Kidney (tissue), 14 donors: Measurements from ENCODE around the gene COMMD10. TPM values are rescaled to one million over a fixed set of nuclear protein-coding genes. Genes with fewer than 3 reads are reported as not detected.

Source experiments
- DNase-seq, 5 donors: peaks; one replicate each; pipeline ENCODE4 v3.0.0-alpha.2; 2013 to 2020
- FAIRE-seq: peaks from 2 replicates; lab custom pipeline; 2012; peaks lifted over from hg19 to GRCh38; lab: Jason Lieb, UNC
- H3K27ac ChIP-seq, 2 donors: one replicate each; pipeline ENCODE4 v1.7.0; 2013; ENCODE audit warnings: low read depth in 2 of 2, low read length in 2 of 2, inconsistent platforms in 1 of 2
- H3K27me3 ChIP-seq: one replicate; pipeline ENCODE4 v1.7.1; 2013; ENCODE audit warnings: low read length, inconsistent platforms; ENCODE audit not compliant: control insufficient read depth, insufficient read depth
- H3K36me3 ChIP-seq, 3 donors: one replicate each; pipeline versions ENCODE4 v1.7.0 to v1.7.1; 2013; ENCODE audit warnings: low read length in 3 of 3, control low read depth in 1 of 3, inconsistent platforms in 1 of 3; ENCODE audit not compliant: insufficient read depth in 3 of 3, control insufficient read depth in 2 of 3
- H3K4me1 ChIP-seq, 3 donors: one replicate each; pipeline versions ENCODE4 v1.7.0 to v1.7.1; 2013; ENCODE audit warnings: low read length in 3 of 3, inconsistent platforms in 1 of 3, low read depth in 1 of 3; ENCODE audit not compliant: control insufficient read depth in 2 of 3, insufficient read depth in 2 of 3
- H3K4me3 ChIP-seq, 3 donors: one replicate each; pipeline versions ENCODE4 v1.7.0 to v1.8.1; 2013; ENCODE audit warnings: low read length in 3 of 3, control low read depth in 1 of 3, inconsistent platforms in 1 of 3
- H3K9ac ChIP-seq, 3 donors: one replicate each; pipeline versions ENCODE4 v1.7.0 to v1.7.1; 2013; ENCODE audit warnings: low read length in 3 of 3, control low read depth in 1 of 3, inconsistent platforms in 1 of 3
- H3K9me3 ChIP-seq, 3 donors: one replicate each; pipeline versions ENCODE4 v1.7.0 to v1.7.1; 2013; ENCODE audit warnings: low read length in 3 of 3, control low read depth in 1 of 3, inconsistent platforms in 1 of 3; ENCODE audit not compliant: control insufficient read depth in 2 of 3, insufficient read depth in 1 of 3
- CTCF ChIP-seq: IDR thresholded peaks from 3 replicates; pipeline ENCODE4 v1.5.1; 2012; ENCODE audit warnings: mild to moderate bottlenecking, moderate library complexity, borderline replicate concordance; ENCODE audit not compliant: insufficient read depth; ENCODE audit errors: extremely low read depth
- intact Hi-C: fragments of 100-400 bp; cut with DNase I; formaldehyde crosslinking; loops from one replicate; pipeline ENCODE4 v1.11.1; 2022
- polyA plus RNA-seq: library from polyadenylated mRNA; stranded (reverse); fragments of 350-450 nt; fragmentation: Illumina TruSeq; extraction: RNeasy Lipid Tissue Mini Kit (QIAGEN cat#74804); gene quantifications from one replicate; pipeline ENCODE4 v1.2.3, GENCODE V29; 2014; ENCODE audit warnings: low read depth, low replicate concordance; ENCODE audit not compliant: insufficient read depth
- total RNA-seq: library from RNA; stranded (reverse); fragmentation: NEBNext Ultra II Directional; extraction: Animal tissue kit (Norgen Biotek cat#: 25700); gene quantifications from one replicate; pipeline ENCODE4 v1.2.1, GENCODE V29; 2021
- donor health status: control.
- donor health status: control.
- donor health status: control.
- donor health status: control.
- donor health status: control.
- donor health status: DM: yes; HTN: yes; CAD: no.
- donor health status: Normal renal cell carcinoma (clear cell type).

Gene COMMD10
- total and polyA plus RNA-seq, 2 donors from 2014 or later, result 37.6 to 41.1 TPM

DNA sequence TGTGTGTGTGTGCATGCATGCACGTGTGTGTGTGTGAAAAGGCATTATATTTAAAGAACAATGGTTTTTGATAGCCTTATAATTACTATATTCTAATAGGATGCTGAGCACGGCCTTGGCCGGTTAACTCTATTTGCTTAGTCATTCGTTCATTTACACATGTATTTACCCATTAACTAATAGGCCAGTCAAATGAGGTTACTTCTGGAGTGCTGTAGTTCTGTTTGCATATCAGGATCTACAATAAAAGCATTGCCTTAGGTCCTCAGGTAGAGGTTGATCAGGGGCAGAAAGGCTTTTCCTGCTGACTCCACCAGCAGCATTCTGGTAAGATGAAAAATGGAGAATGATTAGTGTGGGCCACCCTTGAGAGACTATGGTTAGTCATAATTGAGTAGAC is 219.0 kb downstream of the COMMD10 start:
- FAIRE-seq (no peak), DNase-seq (no peak)
- no peaks in the 10 kb centered on the region for H3K27me3 ChIP-seq
- H3K4me3 ChIP-seq, result no peak overlapping the region
- H3K36me3 ChIP-seq, result peaks cover 0 to 5% (median 2%) of the 10 kb centered on the region in 3 donors
- H3K4me1 ChIP-seq, result peaks cover 0 to 4% (median 0%) of the 10 kb centered on the region in 3 donors
- intact Hi-C loops, result no loop called here
- no peak overlapping the region for H3K27ac ChIP-seq
- H3K9ac ChIP-seq, result no peak overlapping the region
- H3K9me3 ChIP-seq, result peaks cover 0 to 11% (median 6%) of the 10 kb centered on the region in 3 donors
- no peak for TF ChIP-seq CTCF

DNA sequence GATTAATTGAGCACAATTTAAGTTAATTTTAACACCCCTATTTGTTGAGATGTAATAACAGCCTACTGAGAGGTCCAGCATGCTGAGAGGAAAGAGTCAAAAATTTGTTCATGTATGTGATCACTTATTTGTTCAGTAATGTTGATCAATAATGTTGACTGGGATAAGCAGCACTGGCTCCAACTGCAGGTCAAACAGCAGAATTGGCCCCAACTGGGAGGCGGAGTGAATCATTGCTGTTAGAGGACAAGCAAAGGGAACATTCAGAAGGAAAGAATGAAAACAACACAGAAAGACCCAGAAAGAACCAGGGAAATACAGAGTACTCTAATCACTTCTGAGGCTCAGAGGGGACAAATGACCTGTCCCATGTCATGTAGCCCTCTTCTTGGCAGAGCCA is 221.1 kb downstream of the COMMD10 start:
- Histone ChIP-seq H3K27me3 (no peaks in the 10 kb centered on the region), H3K4me3 (no peak overlapping the region), H3K27ac (no peak overlapping the region), H3K4me1 (peaks cover 0 to 4% (median 0%) of the 10 kb centered on the region in 3 donors), H3K9me3 (peaks cover 0 to 28% (median 6%) of the 10 kb centered on the region in 3 donors), H3K9ac (no peak overlapping the region), H3K36me3 (peaks cover 0 to 5% (median 0%) of the 10 kb centered on the region in 3 donors)
- no peak for FAIRE-seq
- intact Hi-C loops, result no loop called here
- DNase-seq, result no peak
- no peak for TF ChIP-seq CTCF

- intact Hi-C loops, result no loop called here
- peaks cover 0 to 5% (median 0%) of the 10 kb centered on the region in 3 donors for H3K36me3 ChIP-seq
- H3K4me3 ChIP-seq, result no peak overlapping the region
- DNase-seq, result no peak
- H3K4me1 ChIP-seq, result peaks cover 0 to 4% (median 0%) of the 10 kb centered on the region in 3 donors
- no peak for TF ChIP-seq CTCF
- no peak overlapping the region for H3K9ac ChIP-seq
- H3K27ac ChIP-seq, result no peak overlapping the region
- no peak for FAIRE-seq
- peaks cover 0 to 31% (median 6%) of the 10 kb centered on the region in 3 donors for H3K9me3 ChIP-seq
- H3K27me3 ChIP-seq, result no peaks in the 10 kb centered on the region
Measured at GRCh38 chr5:116306846-116307245, 222.0 kb downstream of the COMMD10 start.

DNA sequence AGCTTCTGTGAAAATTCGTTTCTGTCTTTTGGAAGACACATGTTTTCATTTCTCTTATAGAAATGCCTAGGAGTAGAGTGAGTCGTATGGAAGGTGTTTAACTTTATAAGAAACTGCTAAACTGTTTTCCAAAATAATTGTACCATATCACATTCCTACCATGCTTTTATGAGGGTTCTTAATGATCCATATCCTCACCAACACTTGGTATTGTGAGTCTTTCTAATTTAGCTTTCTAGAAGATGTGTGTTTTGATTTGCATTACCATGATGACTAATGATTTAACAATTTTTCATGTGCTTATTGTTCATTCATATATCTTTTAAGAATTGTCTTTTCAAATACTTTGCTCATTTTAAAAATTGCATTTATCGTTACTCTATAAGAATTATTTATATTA is 223.6 kb downstream of the COMMD10 start:
- no peak for FAIRE-seq

More for the DNA sequence above, 223.6 kb downstream of the COMMD10 start:
- Histone ChIP-seq H3K27ac (no peak overlapping the region), H3K27me3 (no peaks in the 10 kb centered on the region), H3K9me3 (peaks cover 0 to 31% (median 6%) of the 10 kb centered on the region in 3 donors), H3K4me1 (peaks cover 0 to 4% (median 0%) of the 10 kb centered on the region in 3 donors), H3K9ac (no peak overlapping the region), H3K36me3 (peaks cover 0 to 5% (median 0%) of the 10 kb centered on the region in 3 donors), H3K4me3 (no peak overlapping the region)
- TF ChIP-seq CTCF, result no peak
- DNase-seq, result no peak
- intact Hi-C loops, result no loop called here
